Stimulated activated CD4-positive, alpha-beta T cell treated with anti-CD3 and anti-CD28 coated beads, TNF-alpha, amount 100 ng/mL, for 48 hours (primary cell): ENCODE measurements around the gene PLD3.

Experiments
- DNase-seq, 3 donors: peaks; one replicate each; pipeline ENCODE4 v3.0.0-alpha.2; 2020; ENCODE audit warnings: low read depth in 3 of 3

The PLD3 gene

DNA sequence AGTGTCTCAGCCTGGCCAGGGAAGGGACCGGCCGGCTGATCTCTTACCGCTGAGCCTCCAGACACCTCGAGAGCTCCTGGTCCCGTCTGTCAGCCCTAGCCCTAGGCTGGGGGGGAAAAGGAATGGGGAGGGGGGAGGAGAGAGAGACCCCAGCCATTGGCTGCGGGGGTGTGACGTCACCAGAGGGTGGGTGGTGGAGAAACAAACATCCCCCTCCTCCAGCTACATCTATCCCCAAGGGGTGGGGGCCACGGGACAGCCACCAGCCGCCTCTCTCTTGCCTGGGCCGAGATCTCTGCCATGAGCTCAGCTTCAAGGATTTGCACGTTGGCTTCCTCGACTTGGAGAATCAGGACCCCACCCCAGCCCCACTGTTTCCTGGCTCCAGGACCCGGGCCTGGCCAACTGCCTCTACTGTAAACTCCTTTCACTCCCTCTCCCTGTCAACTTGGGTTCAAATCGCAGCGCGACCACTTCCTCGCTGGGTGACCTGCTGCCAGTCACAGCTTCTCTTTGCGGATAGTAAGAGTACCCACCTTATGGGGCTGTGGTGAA is 64.9 kb downstream of the PLD3 start, which contains the start of gene PRX:
Gene PRX, minus strand, starts transcription at position 88 of the 555 bp plus-strand sequence. CDS start 5,446 bp downstream, outside the sequence.
- no peak for DNase-seq

DNA sequence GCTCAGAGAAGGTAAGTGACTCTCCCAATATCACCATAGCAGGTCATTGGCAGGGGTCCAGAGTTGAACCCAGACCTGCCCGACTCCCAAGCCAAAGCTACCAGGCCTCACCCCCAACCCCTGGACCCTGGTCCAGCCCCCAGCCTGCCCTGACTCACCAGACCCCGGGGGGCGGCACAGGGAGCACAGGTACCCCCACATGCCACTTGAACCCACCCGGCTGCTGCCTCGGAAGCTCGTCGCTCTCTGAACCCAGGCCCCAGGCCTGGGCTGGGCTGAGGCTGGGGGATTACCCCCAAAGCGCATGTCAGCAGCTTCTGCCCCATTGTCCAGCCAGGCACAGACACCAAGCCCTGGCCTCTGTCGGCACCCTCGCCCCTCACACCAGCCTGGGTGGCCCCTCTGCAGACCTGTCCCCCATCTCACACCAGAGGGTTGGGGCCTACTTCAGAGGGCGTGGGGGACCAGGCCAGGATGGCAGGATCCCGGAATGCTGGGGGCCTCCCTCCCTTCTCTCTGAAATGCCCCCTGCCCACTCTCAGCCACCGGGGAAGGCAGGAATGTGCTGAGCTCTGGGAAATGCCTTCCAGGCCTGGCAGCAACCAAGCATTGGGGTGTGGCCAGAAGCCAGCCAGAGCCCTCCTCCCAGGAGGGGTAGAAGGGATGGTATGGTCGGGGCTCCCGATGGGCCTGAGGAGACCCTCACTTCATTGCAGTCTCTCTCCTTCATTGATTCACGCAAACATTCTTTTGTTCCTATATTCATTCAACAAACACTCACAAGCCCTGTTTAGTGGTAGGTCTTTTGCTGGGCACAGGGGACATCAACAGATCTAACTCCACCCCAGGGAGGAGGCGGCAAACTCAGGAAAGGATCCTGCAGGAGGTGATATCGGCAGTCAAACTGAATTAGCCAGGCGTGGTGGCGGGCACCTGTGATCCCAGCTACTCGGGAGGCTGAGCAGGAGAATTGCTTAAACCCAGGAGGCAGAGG is 66.3 kb downstream of the PLD3 start:
- no peak for DNase-seq

DNA sequence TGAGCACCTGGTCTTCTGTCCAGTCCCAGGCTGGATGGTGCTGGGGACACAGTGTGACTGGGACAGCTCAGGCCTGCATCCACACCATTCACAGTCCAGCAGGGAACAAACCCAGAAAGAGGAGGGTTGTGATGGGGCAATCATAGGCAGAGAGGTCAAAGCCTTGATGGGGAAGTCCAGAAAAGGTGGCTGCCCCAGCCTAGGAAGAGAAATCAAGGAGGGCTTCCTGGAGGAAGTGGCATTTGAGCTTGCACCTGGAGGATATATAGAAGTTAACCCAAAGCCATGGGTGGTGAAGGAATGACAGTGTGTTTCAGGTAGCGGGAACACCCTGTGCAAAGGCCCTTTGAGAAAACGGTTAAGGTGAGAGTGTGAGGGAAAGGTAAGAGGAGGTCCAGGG is 67.3 kb downstream of the PLD3 start:
- DNase-seq: no peak

DNA sequence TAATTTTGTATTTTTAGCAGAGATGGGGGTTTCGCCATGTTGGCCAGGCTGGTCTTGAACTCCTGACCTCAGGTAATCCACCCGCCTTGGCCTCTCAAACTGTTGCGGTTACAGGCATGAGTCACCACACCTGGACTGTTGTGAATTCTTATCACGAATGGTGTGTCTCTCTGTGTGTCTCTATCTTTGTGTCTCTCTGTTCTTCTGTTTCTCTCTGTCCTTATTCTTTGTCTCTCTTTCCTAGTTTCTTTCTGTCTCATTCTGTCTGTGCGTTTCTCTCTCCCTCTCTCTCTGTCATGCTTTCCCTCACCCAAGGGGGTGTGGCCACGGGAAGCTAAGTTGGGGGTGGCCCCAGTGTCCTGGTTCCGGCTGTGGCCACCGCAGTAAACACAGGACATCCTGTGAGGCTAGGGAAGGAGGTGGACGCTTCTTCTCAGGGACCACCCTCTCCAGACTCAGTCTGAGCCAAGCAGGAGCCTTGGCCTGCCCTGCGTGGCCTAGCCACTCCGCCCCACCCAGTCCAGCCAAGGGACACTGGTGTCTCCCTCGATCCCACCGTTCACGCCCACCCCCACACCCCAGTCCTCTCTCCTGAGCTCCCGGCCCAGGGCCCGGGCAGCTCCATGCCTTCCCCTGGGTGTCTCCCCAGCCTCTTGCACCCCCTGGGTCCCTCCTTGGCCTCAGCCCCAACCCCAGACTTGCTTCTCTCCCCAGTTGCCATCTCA is 68.6 kb downstream of the PLD3 start:
- no peak for DNase-seq

DNA sequence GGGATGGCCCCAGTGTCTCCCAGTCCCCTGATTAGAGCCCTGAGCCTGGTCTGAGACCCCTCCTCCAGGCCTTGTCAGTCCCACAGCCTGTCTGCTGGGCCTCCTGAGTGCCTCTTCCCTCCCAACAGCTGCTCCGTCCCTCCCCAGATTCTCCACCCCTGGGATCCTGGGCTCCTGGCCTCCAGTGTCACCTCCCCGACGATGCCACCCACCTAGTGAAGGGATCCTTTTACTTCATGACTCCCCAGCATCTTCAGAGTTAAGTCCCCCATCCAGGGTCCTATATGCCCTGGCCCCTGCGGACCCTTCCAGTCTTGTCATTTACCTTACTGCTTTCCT is 69.1 kb downstream of the PLD3 start:
- DNase-seq: no peak

DNA sequence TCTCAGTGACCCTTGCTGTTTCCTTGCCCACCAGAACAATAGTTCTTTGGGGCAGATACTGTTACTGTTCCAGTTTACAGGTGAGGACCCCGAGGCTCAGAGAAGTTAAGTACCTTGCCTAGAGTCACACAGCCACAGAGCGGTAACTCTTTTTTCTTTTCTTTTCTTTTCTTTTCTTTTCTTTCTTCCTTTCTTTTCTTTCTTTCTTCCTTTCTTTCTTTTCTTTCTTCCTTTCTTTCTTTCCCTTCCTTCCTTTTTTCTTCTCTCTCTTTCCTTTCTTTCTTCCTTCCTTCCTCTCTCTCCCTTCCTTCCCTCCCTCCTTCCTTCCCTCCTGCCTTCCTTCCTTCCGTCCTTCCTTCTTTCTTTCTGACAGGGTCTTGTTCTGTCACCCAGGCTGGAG is 69.5 kb downstream of the PLD3 start:
- DNase-seq: no peak

DNA sequence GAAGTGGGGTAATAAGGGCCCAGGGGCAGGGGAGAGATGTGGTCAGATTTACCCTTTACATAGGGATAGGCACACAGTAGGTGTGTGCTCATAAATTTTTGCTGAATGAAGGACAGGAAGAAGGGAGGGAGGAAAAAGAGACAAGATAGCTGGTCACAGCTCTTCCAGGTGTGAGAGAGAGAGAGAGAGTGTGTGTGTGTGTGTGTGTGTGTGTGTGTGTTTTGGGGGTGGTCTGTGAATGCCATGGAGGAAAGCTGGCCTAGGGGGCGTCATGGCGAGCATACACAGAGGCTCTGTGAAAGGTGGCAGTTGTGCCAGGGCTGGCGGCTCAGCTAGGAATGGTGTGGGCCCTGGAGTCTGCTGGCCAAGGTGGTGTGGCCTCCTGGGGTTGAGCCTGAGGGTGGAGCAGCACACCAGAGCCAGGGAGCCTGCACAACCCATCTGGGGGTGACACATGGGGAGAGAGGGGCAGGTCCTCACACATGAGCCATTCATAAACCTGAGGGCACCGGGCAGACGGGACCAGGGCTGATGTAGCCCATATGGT is 70.6 kb downstream of the PLD3 start:
- DNase-seq: no peak

DNA sequence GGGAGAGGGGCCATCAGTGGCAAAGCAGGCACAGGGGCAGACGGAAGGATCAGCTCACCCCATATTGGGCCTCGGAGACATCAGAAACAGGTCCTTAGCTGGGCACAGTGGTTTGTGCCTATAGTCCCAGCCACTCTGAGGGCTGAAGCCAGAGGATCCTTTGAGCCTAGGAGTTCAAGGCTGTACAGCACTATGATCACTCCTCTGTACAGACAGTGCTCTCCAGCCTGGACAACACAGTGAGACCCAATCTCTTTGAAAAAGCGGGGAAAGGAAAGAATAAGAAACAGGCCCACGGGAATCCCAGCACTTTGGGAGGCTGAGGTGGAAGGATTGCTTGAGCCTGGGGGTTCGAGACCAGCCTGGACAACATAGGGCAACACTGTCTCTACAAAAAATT is 71.3 kb downstream of the PLD3 start:
- no peak for DNase-seq

DNA sequence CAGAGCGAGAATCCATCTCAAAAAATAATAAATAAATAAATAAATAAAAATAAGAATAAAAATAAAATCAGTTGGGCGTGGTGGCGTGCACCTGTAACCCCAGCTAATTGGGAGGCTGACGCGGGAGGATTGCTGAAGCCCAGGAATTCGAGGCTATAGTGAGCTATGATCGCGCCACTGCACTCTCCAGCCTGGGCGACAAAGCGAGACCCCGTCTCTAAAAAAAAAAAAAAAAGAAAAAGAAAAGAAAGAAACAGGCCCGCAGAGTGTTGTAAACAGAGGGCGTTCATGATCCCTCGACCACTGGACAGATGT is 71.9 kb downstream of the PLD3 start:
- DNase-seq: no peak

DNA sequence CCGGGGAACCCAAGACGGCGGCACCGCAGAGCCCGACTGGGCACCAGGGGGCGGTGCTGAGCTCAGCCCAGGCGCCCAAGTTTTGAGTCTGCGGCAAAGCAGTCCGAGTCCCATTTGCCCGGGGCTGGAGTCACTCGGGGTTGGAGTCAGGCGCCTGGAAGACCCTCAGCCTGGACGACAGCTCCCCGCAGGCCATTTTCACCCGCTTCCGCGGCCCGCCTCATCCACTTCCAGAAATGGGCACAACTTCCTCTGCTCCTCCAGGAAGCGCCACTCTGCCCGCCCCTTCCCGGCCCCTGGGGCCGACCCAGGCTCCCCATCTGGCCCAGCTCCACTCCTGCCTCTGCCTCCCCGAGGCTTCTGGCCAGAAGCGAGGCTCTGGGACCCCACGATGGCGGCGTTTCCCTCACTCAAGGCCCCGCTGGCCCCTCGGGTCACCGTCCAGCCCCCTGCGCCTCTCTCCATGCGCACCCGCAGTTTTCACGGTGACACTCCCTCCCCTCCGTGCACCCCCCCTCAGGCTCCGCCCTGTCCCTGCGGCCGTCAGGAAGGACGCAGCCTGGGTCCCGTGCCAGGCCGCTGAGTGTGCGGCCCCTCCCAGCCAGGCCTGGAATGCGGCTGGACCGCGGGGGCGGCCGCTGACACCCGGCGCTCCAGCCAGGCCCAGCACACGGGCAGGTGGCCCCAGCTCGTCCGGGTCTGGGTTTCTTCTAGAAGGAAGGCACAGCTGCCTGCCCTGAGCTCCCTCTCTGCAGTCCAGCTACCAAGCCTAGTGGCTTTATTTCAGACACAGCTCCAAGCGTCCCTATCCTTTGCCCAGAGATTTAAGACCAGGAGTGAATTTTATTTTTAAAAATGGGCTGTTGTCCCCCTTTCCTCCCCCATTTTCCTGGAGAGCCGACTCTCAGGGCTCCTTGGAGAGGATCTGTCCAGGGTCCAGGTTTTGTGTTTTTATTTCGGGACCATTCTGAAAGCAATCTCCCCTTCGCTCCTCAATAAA is 72.6 kb downstream of the PLD3 start:
- peak; percentile 33 to 63 (median 45) for DNase-seq

DNA sequence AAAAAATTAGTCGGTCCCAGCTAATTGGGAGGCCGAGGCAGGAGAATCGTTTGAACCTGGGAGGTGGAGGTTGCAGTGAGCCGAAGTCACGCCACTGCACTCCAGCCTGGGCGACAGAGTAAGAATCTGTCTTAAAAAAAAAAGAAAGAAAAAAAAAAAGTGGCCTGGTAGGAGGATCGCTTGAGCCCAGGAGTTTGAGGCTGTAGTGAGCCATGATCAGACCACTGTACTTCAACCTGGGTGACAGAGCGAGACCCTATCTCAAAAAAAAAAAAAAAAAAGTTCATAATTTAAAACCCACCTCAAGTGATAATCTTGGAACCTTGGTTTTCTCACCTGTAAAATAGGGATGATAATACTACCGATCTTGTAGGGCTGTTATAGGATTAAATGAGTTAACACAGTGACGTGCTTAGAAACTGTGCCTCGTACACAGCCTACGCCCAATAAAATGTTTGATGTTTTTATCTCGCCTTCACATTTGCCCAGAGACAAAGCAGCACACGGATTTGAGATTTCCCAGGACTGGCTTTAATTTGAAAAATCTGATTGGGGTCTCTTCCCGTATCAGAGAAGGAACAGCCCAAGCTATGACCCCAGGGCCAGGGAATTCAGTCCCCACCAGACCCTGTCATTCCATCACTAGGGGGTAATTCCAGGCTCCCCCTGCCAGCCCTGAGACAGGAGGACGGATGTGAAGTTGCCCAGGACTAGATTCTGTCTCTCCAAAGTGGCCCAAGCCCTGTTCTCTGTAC is 73.7 kb downstream of the PLD3 start:
- DNase-seq: no peak

DNA sequence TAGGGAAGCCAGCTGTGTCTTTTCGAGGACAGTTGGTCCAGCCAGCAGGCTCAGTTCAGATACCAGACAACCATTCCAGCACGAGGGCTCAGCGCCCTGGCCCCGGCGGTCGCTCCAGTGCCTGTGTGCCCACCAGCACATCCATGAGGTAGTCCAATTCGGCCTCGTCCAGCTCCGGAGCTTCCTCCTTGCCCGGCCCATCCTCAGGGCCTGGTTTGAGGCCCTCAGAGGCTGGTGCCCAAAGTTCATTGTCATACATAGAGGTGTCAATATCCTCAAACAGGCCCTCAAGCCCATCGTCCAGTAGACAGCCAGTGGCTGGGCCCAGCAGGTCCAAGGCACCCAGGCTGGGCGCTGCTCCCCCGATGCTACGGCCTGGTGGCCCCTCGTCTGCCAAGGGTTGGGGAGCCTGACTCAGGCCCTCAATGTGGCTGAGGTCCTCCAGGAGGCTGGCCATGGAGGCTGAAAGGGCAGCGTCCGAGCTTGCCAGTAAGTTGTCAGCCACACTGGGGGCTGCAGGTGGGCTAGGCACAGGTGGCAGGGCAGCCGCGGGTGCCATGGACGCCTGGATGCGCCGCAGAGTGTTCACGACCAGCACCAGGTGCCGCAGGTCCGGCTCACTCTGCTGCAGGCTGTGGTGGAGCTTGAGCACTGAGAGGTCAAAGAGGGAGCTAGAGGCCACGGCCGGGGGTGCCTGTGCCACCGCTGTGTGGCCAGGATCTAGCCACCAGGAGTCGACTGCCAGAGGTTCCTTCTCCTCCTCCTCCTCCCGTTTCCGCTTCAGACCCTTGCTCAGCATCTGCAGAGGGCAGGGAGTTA is 74.5 kb downstream of the PLD3 start:
- DNase-seq: no peak

DNA sequence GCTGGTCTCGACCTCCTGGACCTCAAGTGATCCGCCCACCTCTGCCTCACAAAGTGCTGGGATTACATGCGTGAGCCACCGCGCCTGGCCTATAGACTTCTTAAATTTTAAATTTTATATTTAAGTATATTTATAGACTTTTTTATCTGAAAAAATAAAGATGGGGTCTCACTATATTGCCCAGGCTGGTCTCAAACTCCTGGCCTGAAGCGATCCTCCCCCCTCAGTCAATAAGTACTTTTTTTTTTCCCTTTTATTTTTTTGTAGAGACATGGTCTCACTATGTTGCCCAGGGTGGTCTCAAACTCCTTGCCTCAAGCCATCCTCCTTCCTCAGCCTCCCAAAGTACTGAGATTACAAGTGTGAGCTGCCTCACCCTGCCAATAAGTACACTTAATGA is 75.4 kb downstream of the PLD3 start:
- no peak for DNase-seq

DNA sequence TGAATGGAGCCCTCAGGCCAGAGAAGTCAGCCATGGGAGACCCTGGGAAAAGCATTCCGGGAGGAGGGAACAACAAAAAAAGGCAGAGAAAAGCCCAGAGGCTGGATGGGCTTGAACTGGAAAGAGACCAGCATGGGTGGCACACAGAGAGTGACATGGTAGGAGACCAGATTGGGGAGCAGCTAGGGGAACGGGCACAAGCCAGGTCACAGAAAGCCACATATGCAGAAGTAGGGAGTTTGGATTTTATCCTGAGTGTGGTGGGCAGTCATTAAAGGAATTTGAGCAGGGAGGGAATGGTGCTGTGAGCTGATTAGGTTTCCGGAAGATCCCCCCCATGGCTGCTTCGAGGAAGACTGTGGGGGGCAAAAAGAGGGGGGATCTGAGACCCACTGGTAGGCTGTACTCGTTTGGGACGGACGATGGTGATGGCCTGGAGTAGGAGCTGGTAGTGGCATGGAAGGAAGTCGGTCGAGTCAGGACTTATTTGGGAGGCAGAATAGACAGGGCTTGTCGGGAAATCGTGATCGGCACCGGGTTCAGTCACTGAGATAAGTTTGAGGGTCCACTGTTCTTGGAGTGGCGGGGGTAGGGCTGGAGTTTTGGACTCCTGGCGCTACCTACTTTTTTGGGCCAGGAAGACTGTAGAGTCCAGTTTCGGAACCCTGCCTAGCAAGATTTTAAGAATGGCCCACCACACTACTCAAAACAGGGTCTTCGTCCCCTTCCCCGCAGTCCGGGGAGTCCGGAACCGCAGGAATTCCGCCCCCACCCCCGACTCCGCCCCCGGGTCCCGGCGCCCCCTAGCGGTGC is 76.3 kb downstream of the PLD3 start:
- DNase-seq: no peak

DNA sequence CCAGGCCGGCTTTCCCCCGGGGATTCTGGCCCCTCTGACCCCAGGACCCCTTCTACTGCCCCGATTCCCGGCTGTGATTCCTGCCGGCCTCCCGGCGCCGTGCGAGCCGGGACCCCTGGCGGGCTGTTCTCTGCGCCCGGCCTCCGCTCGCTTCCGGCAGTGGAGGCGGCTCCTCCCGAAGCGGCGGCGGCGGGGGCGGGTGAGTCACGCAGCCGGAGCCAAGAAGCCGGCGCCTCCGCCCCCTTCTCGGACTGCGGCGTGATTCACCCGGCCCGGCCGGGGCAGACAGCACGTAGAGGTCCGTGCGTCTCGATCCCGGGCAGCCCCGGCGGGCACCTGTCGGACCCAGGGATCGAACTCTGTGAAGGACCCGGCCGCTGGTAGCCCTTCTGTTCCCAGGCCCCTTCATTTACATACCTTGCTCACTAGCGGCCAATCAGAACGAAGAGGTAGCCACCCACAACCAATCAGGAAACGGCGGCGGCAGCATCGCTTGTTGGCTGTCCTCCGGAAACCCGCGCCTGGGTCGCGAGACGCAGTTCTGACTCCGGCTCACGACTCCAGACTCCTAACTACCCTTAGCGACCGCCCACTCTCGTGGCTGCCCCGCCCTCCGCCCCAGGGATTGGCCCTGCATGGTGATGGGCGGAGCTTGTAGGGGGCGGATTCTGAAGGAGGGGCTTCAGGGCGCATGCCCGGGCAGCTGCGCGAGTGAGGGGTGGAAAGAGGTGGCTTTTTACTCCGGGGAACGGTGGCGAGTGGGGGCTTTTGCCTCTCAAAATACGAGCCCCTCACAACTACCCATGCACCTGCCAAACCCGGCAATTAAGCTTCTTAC is 77.2 kb downstream of the PLD3 start, which contains the start of gene SERTAD1:
Gene SERTAD1, minus strand, starts transcription at position 543 of the 838 bp plus-strand sequence. CDS start 2,446 bp downstream, outside the sequence.
- peak; percentile 99 to 100 (median 100) for DNase-seq
